Suprapubic skin (tissue), 4 donors: ENCODE data around the gene MAP4K3. TPM values are rescaled to one million over a fixed set of nuclear protein-coding genes. Genes with fewer than 3 reads are reported as not detected.
"Not testable (repeated sequence)": the region's sequence is repeated elsewhere in the genome, so short reads cannot be mapped to it uniquely, and the experiment has no call there.

Source experiments
- DNase-seq, 2 donors: peaks; one replicate each; pipeline ENCODE4 v3.0.0-alpha.2; 2019; ENCODE audit warnings: low spot score in 2 of 2
- H3K27ac ChIP-seq: fragments of 200-600 bp; sonication (generic); one replicate; pipeline ENCODE4 v1.5.1; 2019
- H3K27me3 ChIP-seq: fragments of 200-600 bp; sonication (generic); one replicate; pipeline ENCODE4 v1.5.1; 2019
- H3K36me3 ChIP-seq: fragments of 200-600 bp; sonication (generic); one replicate; pipeline ENCODE4 v1.5.1; 2019
- H3K4me1 ChIP-seq: fragments of 200-600 bp; sonication (generic); one replicate; pipeline ENCODE4 v1.5.1; 2019
- H3K4me3 ChIP-seq: fragments of 200-600 bp; sonication (generic); one replicate; pipeline ENCODE4 v1.5.1; 2019; ENCODE audit warnings: mild to moderate bottlenecking
- H3K9me3 ChIP-seq: fragments of 200-600 bp; sonication (generic); one replicate; pipeline ENCODE4 v1.5.1; 2019
- CTCF ChIP-seq, 2 donors: fragments of 200-600 bp in 1 of 2; fragments of 450-650 bp in 1 of 2; sonication (generic) in 1 of 2; IDR thresholded peaks; one replicate each; pipeline ENCODE4 v1.5.1; 2016 to 2019; ENCODE audit warnings: antibody characterized with exemption in 2 of 2, mild to moderate bottlenecking in 1 of 2, moderate library complexity in 1 of 2
- EP300 ChIP-seq: sonication (generic); formaldehyde crosslinking; IDR thresholded peaks from one replicate; pipeline ENCODE4 v1.6.1; 2017; ENCODE audit warnings: antibody characterized with exemption
- POLR2A ChIP-seq, 2 donors: fragments of 450-650 bp; IDR thresholded peaks; one replicate each; pipeline ENCODE4 v1.6.1; 2017; ENCODE audit warnings: antibody characterized with exemption in 2 of 2, mild to moderate bottlenecking in 2 of 2, moderate library complexity in 2 of 2
- POLR2AphosphoS5 ChIP-seq, 3 donors: sonication (generic); formaldehyde crosslinking; IDR thresholded peaks; one replicate each; pipeline ENCODE4 v1.6.1; 2017; ENCODE audit warnings: antibody characterized with exemption in 3 of 3
- WGBS: methylation state at CpG from one replicate; pipeline ENCODE4 v1.1.5; 2018; 5-methylcytosine and 5-hydroxymethylcytosine counted together
- total RNA-seq, 4 donors: library from RNA; depleted of rRNA; stranded (reverse); fragments of >200 nt; gene quantifications; one replicate each; pipeline ENCODE4 v1.1.0, GENCODE V29; 2016

MAP4K3 gene
- total RNA-seq, 4 donors from 2014 or later = 26.3 to 59.9 (median 37.8) TPM

GRCh38 chr2:39246382-39246980 is 190.6 kb downstream of the MAP4K3 start:
- Histone ChIP-seq H3K4me1 (no peaks in the 10 kb centered on the region), H3K4me3 (no peak overlapping the region), H3K27ac (no peak overlapping the region), H3K9me3 (no peaks in the 10 kb centered on the region), H3K27me3 (no peaks in the 10 kb centered on the region), H3K36me3 (peaks cover 20% of the 10 kb centered on the region)
- 92% methylated on average over 1 of the region's 1 CpG for WGBS
- TF ChIP-seq POLR2AphosphoS5 (IDR thresholded peaks at IDR 0.05) = no peak
- TF ChIP-seq EP300 = no peak
- no peak for TF ChIP-seq CTCF (IDR thresholded peaks at IDR 0.05)
- no peak for TF ChIP-seq POLR2A (IDR thresholded peaks at IDR 0.05)
- DNase-seq = no peak

DNA sequence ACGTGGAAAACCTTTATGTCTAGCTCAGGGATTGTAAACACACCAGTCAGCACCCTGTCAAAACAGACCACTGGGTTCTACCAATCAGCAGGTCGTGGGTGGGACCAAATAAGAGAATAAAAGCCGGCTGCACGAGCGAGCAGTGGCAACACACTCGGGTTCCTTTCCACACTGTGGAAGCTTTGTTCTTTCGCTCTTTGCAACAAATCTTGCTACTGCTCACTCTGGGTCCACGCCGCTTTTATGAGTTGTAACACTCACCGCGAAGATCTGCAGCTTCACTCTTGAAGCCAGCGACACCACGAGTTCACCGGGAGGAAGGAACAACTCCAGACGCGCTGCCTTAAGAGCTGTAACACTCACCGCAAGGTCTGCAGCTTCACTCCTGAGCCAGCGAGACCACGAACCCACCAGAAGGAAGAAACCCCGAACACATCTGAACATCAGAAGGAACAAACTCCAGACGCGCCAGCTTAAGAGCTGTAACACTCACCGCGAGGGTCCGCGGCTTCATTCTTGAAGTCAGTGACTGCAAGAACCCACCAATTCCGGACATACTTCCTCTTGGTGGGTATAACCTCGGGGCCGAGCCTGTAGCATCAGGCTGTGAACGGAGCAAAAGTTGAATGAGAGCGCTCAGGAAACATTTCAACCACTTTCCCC is 192.0 kb downstream of the MAP4K3 start:
- H3K27me3 ChIP-seq, H3K27ac ChIP-seq, DNase-seq, H3K4me1 ChIP-seq, H3K36me3 ChIP-seq, H3K9me3 ChIP-seq: not testable (repeated sequence)
- 87% methylated on average over 30 of the region's 31 CpGs for WGBS
- H3K4me3 ChIP-seq = peak overlapping the region; percentile 3

GRCh38 chr2:39244241-39244862 is 192.7 kb downstream of the MAP4K3 start:
- H3K36me3 ChIP-seq, H3K27ac ChIP-seq, H3K4me1 ChIP-seq, H3K9me3 ChIP-seq, DNase-seq, H3K4me3 ChIP-seq, H3K27me3 ChIP-seq: not testable (repeated sequence)
- WGBS = 100% methylated on average over 2 of the region's 39 CpGs

GRCh38 chr2:39243469-39244123 is 193.5 kb downstream of the MAP4K3 start, which contains the start of gene CDKL4:
Gene CDKL4 (minus strand): TSS chr2:39243970.
- H3K4me3 ChIP-seq = no peak within 1 kb of the TSS

GRCh38 chr2:39241588-39241987 is 195.5 kb downstream of the MAP4K3 start:
- no peak for TF ChIP-seq POLR2A (IDR thresholded peaks at IDR 0.05)
- TF ChIP-seq EP300 = no peak
- TF ChIP-seq CTCF (IDR thresholded peaks at IDR 0.05) = no peak
- no peak for TF ChIP-seq POLR2AphosphoS5 (IDR thresholded peaks at IDR 0.05)
- DNase-seq = no peak
- no peaks in the 10 kb centered on the region for H3K27me3 ChIP-seq
- H3K36me3 ChIP-seq = no peaks in the 10 kb centered on the region
- H3K4me1 ChIP-seq = no peaks in the 10 kb centered on the region
- 72% methylated on average over 4 of the region's 4 CpGs for WGBS
- no peak overlapping the region for H3K4me3 ChIP-seq
- no peaks in the 10 kb centered on the region for H3K9me3 ChIP-seq
- no peak overlapping the region for H3K27ac ChIP-seq

More at GRCh38 chr2:39243469-39244123, 193.5 kb downstream of the MAP4K3 start, which contains the start of gene CDKL4:
- DNase-seq = no peak
- TF ChIP-seq POLR2A (IDR thresholded peaks at IDR 0.05) (no peak), CTCF (IDR thresholded peaks at IDR 0.05) (no peak), EP300 (no peak), POLR2AphosphoS5 (IDR thresholded peaks at IDR 0.05) (no peak)
- no peaks in the 10 kb centered on the region for H3K4me1 ChIP-seq
- peaks cover 4% of the 10 kb centered on the region for H3K36me3 ChIP-seq
- no peak within 1 kb of the TSS for H3K27ac ChIP-seq
- no peaks in the 10 kb centered on the region for H3K27me3 ChIP-seq
- H3K9me3 ChIP-seq = no peaks in the 10 kb centered on the region
- 70% methylated on average over 53 of the region's 58 CpGs for WGBS

DNA sequence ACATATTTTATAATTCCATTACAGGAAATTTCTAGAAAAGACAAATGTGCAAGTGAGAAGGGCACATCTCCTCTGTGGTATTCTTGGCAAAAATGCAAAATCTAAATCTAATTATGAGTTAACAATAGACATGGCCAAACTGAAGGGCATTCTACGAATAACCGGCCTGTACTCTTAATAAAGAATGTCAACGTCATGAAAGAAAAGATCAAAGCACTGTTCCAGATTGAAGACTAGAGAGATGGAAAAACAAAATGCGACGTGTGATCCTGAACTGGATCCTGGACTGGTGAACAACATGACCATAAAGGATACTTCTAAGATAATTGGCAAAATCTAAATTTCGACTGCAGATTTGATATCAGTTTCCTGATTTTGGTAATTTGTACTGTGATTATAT is 196.3 kb downstream of the MAP4K3 start:
- Histone ChIP-seq H3K9me3 (no peaks in the 10 kb centered on the region), H3K4me1 (no peaks in the 10 kb centered on the region), H3K4me3 (no peak overlapping the region), H3K27me3 (no peaks in the 10 kb centered on the region), H3K36me3 (no peaks in the 10 kb centered on the region), H3K27ac (no peak overlapping the region)
- no peak for DNase-seq
- TF ChIP-seq EP300 (no peak), POLR2AphosphoS5 (IDR thresholded peaks at IDR 0.05) (no peak), POLR2A (IDR thresholded peaks at IDR 0.05) (no peak), CTCF (IDR thresholded peaks at IDR 0.05) (no peak)
- 89% methylated on average over 6 of the region's 6 CpGs for WGBS
